ENCODE results near the gene ROR1. TPM values are rescaled to one million over a fixed set of nuclear protein-coding genes. Genes with fewer than 3 reads are reported as not detected.

Gene ROR1
- total and polyA plus RNA-seq, 10 of the 15 experiments (the other 5 are each of a cell fraction or from before 2014, with no cell fraction given) = 0.02 to 0.08 (median 0.05) TPM; not detected in 6

DNA sequence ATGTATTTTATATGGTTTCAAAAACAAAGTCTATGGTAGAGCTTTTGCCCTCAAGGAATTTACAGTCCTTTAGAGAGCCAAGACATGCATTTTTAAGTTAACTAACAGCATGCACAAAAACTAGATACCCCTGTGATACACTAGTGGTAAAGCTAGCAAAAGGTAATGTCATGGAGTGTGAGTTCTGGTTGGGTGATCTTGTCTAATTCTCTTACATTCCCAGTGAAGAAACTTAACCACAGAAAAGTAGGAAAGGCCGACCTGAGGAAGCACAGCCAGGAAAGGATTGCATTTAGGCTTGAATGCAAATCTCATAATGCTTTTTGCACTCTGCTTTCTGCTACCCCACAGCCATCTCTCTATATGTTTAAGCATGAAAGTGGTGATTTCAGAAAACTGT is 202.2 kb downstream of the ROR1 start:
- TF ChIP-seq RAD21 (IDR thresholded peaks at IDR 0.05; ENCODE audit: insufficient read depth, low read depth, low read length) (no peak), YBX1 (IDR thresholded peaks at IDR 0.05) (no peak), DPF2 (IDR thresholded peaks at IDR 0.05) (no peak), SUPT20H (IDR thresholded peaks at IDR 0.05; ENCODE audit: borderline replicate concordance, control insufficient read depth, low read depth, low read length) (no peak), POLR2AphosphoS5 (IDR thresholded peaks at IDR 0.05; ENCODE audit: low read length) (no peak), BCL11A (IDR thresholded peaks at IDR 0.05; ENCODE audit: low read depth, low read length) (no peak), ASH2L (IDR thresholded peaks at IDR 0.05; ENCODE audit: borderline replicate concordance, low read depth) (no peak)
- TF ChIP-seq, protein P1, sequence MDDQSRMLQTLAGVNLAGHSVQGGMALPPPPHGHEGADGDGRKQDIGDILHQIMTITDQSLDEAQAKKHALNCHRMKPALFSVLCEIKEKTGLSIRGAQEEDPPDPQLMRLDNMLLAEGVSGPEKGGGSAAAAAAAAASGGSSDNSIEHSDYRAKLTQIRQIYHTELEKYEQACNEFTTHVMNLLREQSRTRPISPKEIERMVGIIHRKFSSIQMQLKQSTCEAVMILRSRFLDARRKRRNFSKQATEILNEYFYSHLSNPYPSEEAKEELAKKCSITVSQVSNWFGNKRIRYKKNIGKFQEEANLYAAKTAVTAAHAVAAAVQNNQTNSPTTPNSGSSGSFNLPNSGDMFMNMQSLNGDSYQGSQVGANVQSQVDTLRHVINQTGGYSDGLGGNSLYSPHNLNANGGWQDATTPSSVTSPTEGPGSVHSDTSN (IDR thresholded peaks at IDR 0.05; ENCODE audit: insufficient replicate concordance, low read depth, low read length) = no peak
- H3K79me2 ChIP-seq (ENCODE audit: control insufficient read depth, insufficient read depth, low read length) = no peaks in the 10 kb centered on the region
- ATAC-seq (no peak), FAIRE-seq (no peak), DNase-seq (ENCODE audit: low read depth, low spot score) (no peak)
- H3K9ac ChIP-seq (ENCODE audit: control insufficient read depth, insufficient read depth, low read length) = no peak overlapping the region
- no peak overlapping the region for H2AFZ ChIP-seq (ENCODE audit: control insufficient read depth, low read depth, low read length)
- ChIA-PET CTCF (no interaction called here), SMC1A (ENCODE audit: uncharacterized antibody, unreplicated experiment) (interaction anchor here (1.9 kb wide), 1 partner anchor 9 kb away, joined by 7 read pairs; no protein-coding TSS in a partner anchor), RAD21 (ENCODE audit: unreplicated experiment) (no interaction called here), POLR2A (no interaction called here)
- no TSS peak for BruUV-seq (replicated peaks)
- H3K4me2 ChIP-seq (ENCODE audit: control insufficient read depth, insufficient read depth) = no peak overlapping the region
- H3K36me3 ChIP-seq (ENCODE audit: control insufficient read depth in 2 of 2, insufficient read depth in 2 of 2, low read length in 1 of 2) = no peaks in the 10 kb centered on the region
- WGBS (ENCODE audit: insufficient coverage, insufficient replicate concordance, low lambda C conversion rate, missing lambda C conversion rate) = 0% methylated on average over 1 of the region's 1 CpG
- no peaks in the 10 kb centered on the region for H3K9me3 ChIP-seq (replicated peaks; ENCODE audit: control insufficient read depth, insufficient read depth, low read length)
- H3K27me3 ChIP-seq (replicated peaks in 1 of 2; ENCODE audit: control insufficient read depth in 2 of 2, insufficient read depth in 2 of 2, low read length in 1 of 2) = peaks cover 0 to 8% of the 10 kb centered on the region in 2 experiments; a peak in 3 of 4 replicates
- H3K4me3 ChIP-seq = no peak overlapping the region
- no peak overlapping the region for H3K27ac ChIP-seq (ENCODE audit: control insufficient read depth, insufficient read depth)
- intact Hi-C loops (cut with micrococcal nuclease; ENCODE audit: unreplicated experiment) = no loop called here
- in situ Hi-C loops (cut with MboI) = no loop called here
- no peaks in the 10 kb centered on the region for H4K20me1 ChIP-seq (ENCODE audit: control insufficient read depth, insufficient read depth)
- no peaks in the 10 kb centered on the region for H3K4me1 ChIP-seq (ENCODE audit: control insufficient read depth, insufficient read depth, low read length)
